Activated naive CD8-positive, alpha-beta T cell treated with anti-CD3 and anti-CD28 coated beads for 36 hours (primary cell): ENCODE data around the gene AKT3. TPM values are rescaled to one million over a fixed set of nuclear protein-coding genes. Genes with fewer than 3 reads are reported as not detected.

Experiments used
- DNase-seq: peaks from one replicate; pipeline ENCODE4 v3.0.0; 2021
- H3K27ac Mint-ChIP-seq: one replicate; pipeline ENCODE4 v1.8.0; 2022; ENCODE audit warnings: mild to moderate bottlenecking, moderate library complexity, mixed read lengths
- H3K27me3 Mint-ChIP-seq: one replicate; pipeline ENCODE4 v1.8.0; 2022; ENCODE audit warnings: mild to moderate bottlenecking, mixed read lengths
- H3K36me3 Mint-ChIP-seq: one replicate; pipeline ENCODE4 v1.8.0; 2021; ENCODE audit warnings: mild to moderate bottlenecking, mixed read lengths
- H3K4me1 Mint-ChIP-seq: one replicate; pipeline ENCODE4 v1.8.0; 2021; ENCODE audit warnings: mixed read lengths
- H3K4me3 Mint-ChIP-seq: one replicate; pipeline ENCODE4 v1.8.0; 2022; ENCODE audit warnings: mild to moderate bottlenecking, moderate library complexity, mixed read lengths
- H3K9me3 Mint-ChIP-seq: one replicate; pipeline ENCODE4 v1.8.0; 2022; ENCODE audit warnings: mixed read lengths
- total RNA-seq, 2 experiments: library from RNA; stranded (reverse); gene quantifications; one replicate each; pipeline ENCODE4 v1.2.3, GENCODE V29; 2021

AKT3 gene
- total RNA-seq, 2 experiments from 2014 or later, result 19.1 to 21.5 TPM

GRCh38 chr1:243513726-243514491, 336.1 kb downstream of the AKT3 start:
- Mint-ChIP-seq H3K9me3 (peaks cover 6% of the 10 kb centered on the region), H3K36me3 (peaks cover 13% of the 10 kb centered on the region), H3K4me1 (peaks cover 19% of the 10 kb centered on the region), H3K27me3 (no peaks in the 10 kb centered on the region), H3K4me3 (no peak overlapping the region), H3K27ac (no peak overlapping the region)
- DNase-seq, result no peak

GRCh38 chr1:243510928-243511327, 339.1 kb downstream of the AKT3 start:
- Mint-ChIP-seq H3K4me3 (no peak overlapping the region), H3K36me3 (peaks cover 4% of the 10 kb centered on the region), H3K27me3 (no peaks in the 10 kb centered on the region), H3K27ac (no peak overlapping the region), H3K4me1 (peaks cover 35% of the 10 kb centered on the region), H3K9me3 (no peaks in the 10 kb centered on the region)
- DNase-seq, result no peak

- Mint-ChIP-seq H3K27me3 (no peaks in the 10 kb centered on the region), H3K9me3 (no peaks in the 10 kb centered on the region), H3K36me3 (peaks cover 9% of the 10 kb centered on the region), H3K4me3 (no peak overlapping the region), H3K27ac (no peak overlapping the region), H3K4me1 (peaks cover 27% of the 10 kb centered on the region)
- no peak for DNase-seq
Observed at GRCh38 chr1:243508943-243509342, 341.1 kb downstream of the AKT3 start.

GRCh38 chr1:243508303-243508713, 341.7 kb downstream of the AKT3 start:
- peaks cover 9% of the 10 kb centered on the region for H3K36me3 Mint-ChIP-seq
- no peak overlapping the region for H3K27ac Mint-ChIP-seq
- H3K4me1 Mint-ChIP-seq, result peaks cover 22% of the 10 kb centered on the region
- no peaks in the 10 kb centered on the region for H3K27me3 Mint-ChIP-seq
- DNase-seq, result peak; percentile 20
- no peaks in the 10 kb centered on the region for H3K9me3 Mint-ChIP-seq
- H3K4me3 Mint-ChIP-seq, result no peak overlapping the region

GRCh38 chr1:243507672-243508302, 342.3 kb downstream of the AKT3 start:
- no peak for DNase-seq
- no peak overlapping the region for H3K27ac Mint-ChIP-seq
- H3K4me3 Mint-ChIP-seq, result no peak overlapping the region
- H3K27me3 Mint-ChIP-seq, result no peaks in the 10 kb centered on the region
- peaks cover 22% of the 10 kb centered on the region for H3K4me1 Mint-ChIP-seq
- no peaks in the 10 kb centered on the region for H3K9me3 Mint-ChIP-seq
- peaks cover 11% of the 10 kb centered on the region for H3K36me3 Mint-ChIP-seq

GRCh38 chr1:243507001-243507671, 342.9 kb downstream of the AKT3 start:
- Mint-ChIP-seq H3K9me3 (no peaks in the 10 kb centered on the region), H3K27me3 (no peaks in the 10 kb centered on the region), H3K4me3 (no peak overlapping the region), H3K4me1 (peaks cover 22% of the 10 kb centered on the region), H3K36me3 (peaks cover 11% of the 10 kb centered on the region), H3K27ac (no peak overlapping the region)
- DNase-seq, result no peak

- peaks cover 22% of the 10 kb centered on the region for H3K4me1 Mint-ChIP-seq
- H3K27me3 Mint-ChIP-seq, result no peaks in the 10 kb centered on the region
- H3K36me3 Mint-ChIP-seq, result peaks cover 9% of the 10 kb centered on the region
- H3K27ac Mint-ChIP-seq, result no peak overlapping the region
- no peak overlapping the region for H3K4me3 Mint-ChIP-seq
- DNase-seq, result no peak
- H3K9me3 Mint-ChIP-seq, result no peaks in the 10 kb centered on the region
Observed at GRCh38 chr1:243505986-243506689, 343.9 kb downstream of the AKT3 start.

- H3K27ac Mint-ChIP-seq, result no peak overlapping the region
- no peak for DNase-seq
- no peak overlapping the region for H3K4me3 Mint-ChIP-seq
- peaks cover 9% of the 10 kb centered on the region for H3K36me3 Mint-ChIP-seq
- no peaks in the 10 kb centered on the region for H3K9me3 Mint-ChIP-seq
- peaks cover 17% of the 10 kb centered on the region for H3K4me1 Mint-ChIP-seq
- no peaks in the 10 kb centered on the region for H3K27me3 Mint-ChIP-seq
Observed at GRCh38 chr1:243503155-243503554, 346.9 kb downstream of the AKT3 start.

- Mint-ChIP-seq H3K36me3 (peaks cover 18% of the 10 kb centered on the region), H3K4me1 (peaks cover 4% of the 10 kb centered on the region), H3K27me3 (no peaks in the 10 kb centered on the region), H3K4me3 (no peak overlapping the region), H3K9me3 (no peaks in the 10 kb centered on the region), H3K27ac (no peak overlapping the region)
- DNase-seq, result no peak
Observed at GRCh38 chr1:243501002-243501401, 349.0 kb downstream of the AKT3 start.

- Mint-ChIP-seq H3K27ac (no peak overlapping the region), H3K4me1 (peaks cover 6% of the 10 kb centered on the region), H3K27me3 (no peaks in the 10 kb centered on the region), H3K9me3 (no peaks in the 10 kb centered on the region), H3K4me3 (no peak overlapping the region), H3K36me3 (peaks cover 18% of the 10 kb centered on the region)
- no peak for DNase-seq
Observed at GRCh38 chr1:243500512-243500911, 349.5 kb downstream of the AKT3 start.

GRCh38 chr1:243499711-243500110, 350.3 kb downstream of the AKT3 start:
- Mint-ChIP-seq H3K4me3 (no peak overlapping the region), H3K4me1 (peaks cover 6% of the 10 kb centered on the region), H3K27me3 (no peaks in the 10 kb centered on the region), H3K27ac (peak overlapping the region; percentile 39), H3K36me3 (peaks cover 14% of the 10 kb centered on the region), H3K9me3 (no peaks in the 10 kb centered on the region)
- DNase-seq, result no peak

GRCh38 chr1:243499248-243499647, 350.8 kb downstream of the AKT3 start:
- Mint-ChIP-seq H3K4me1 (peaks cover 6% of the 10 kb centered on the region), H3K36me3 (peaks cover 13% of the 10 kb centered on the region), H3K9me3 (no peaks in the 10 kb centered on the region), H3K27me3 (no peaks in the 10 kb centered on the region), H3K4me3 (no peak overlapping the region), H3K27ac (no peak overlapping the region)
- no peak for DNase-seq

GRCh38 chr1:243497939-243498681, 351.9 kb downstream of the AKT3 start:
- Mint-ChIP-seq H3K27me3 (no peaks in the 10 kb centered on the region), H3K4me1 (peaks cover 6% of the 10 kb centered on the region), H3K4me3 (no peak overlapping the region), H3K27ac (no peak overlapping the region), H3K9me3 (no peaks in the 10 kb centered on the region), H3K36me3 (peaks cover 13% of the 10 kb centered on the region)
- DNase-seq, result no peak

GRCh38 chr1:243496806-243497205, 353.2 kb downstream of the AKT3 start:
- H3K36me3 Mint-ChIP-seq, result peaks cover 11% of the 10 kb centered on the region
- no peaks in the 10 kb centered on the region for H3K9me3 Mint-ChIP-seq
- peaks cover 6% of the 10 kb centered on the region for H3K4me1 Mint-ChIP-seq
- H3K27me3 Mint-ChIP-seq, result no peaks in the 10 kb centered on the region
- peak overlapping the region; percentile 12 for H3K27ac Mint-ChIP-seq
- no peak for DNase-seq
- no peak overlapping the region for H3K4me3 Mint-ChIP-seq
